COLO829 (cell line): ENCODE measurements around the gene TRMT1.

Source experiments
- DNase-seq: peaks from one replicate; pipeline ENCODE4 v3.0.0; 2012; ENCODE audit warnings: low spot score

The TRMT1 gene

GRCh38 chr19:13102416-13102665 is 14.2 kb downstream of the TRMT1 start:
- no peak for DNase-seq

DNA sequence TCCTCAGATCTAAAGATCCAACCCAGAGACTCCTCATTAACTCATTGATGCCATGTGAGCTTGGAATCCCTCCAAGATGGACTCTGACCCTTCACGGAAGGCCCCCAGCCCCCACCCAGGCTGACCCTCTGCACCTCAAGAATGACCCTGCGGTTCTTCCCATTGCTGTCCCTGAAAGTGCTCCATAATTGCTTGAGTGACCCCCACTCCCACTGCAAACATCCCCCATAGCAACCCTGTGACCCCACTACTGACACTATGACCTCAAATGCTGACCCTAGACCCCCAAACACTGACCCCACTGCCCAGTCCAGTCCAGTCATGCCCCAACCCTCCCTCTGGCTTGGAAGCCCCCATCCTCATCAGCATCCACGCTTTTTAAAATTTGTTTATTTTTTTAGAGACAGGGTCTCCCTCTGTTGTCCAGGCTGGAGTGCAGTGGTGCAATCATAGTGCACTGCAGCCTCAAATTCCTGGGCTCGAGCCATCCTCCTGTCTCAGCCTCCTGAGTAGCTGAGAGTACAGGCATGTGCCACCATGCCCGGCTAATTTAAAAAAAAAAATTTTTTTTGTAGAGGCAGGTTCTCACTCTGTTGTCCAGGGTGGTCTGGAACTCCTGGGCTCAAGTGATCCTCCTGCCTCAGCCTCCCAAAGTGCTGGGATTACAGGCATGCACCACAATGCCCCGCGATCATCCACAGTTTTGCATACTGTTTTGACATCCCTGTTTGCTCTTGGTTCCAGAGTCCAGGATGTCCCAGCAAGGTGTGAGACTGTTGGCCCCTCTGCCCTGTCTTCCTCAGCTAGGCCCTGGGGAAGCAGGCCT is 14.7 kb downstream of the TRMT1 start:
- no peak for DNase-seq

DNA sequence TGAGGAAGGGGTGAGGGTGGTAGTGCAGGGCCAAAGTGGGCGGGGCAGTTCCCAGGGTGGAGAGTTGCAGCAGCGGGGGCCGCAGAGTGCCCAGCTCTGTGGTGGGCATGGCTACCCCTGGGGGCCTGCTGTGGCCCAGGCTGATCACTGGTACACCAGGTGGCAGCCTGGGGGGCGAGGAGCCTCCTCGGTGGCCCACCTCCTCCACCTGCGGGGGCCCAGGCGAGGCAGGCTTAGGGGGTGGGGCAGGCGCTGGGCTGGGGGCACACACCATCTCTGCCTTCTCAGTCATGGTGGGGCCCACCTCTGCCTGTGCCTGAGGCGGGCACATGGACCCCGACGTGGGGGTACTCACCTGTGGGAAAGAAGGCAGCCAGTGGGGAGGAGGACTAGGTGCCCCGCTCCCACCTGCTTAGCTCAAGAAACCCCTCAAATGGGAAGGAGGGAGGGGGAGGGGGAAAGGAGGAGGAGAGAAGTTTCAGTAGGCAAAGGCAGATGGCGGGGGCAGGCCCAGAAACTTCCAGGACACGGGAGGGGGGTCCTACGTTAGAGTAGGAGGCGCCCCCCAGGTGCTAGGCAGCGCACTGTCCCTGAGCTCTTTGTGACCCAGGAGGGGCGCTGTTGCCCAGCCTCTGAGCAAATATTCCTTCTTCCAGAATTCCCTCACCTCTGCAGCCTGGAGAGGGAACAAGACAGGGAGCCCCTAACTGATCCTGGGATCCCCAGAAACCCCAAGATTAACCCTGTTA is 15.5 kb downstream of the TRMT1 start:
- DNase-seq, result no peak

GRCh38 chr19:13100031-13100588 is 16.4 kb downstream of the TRMT1 start:
- no peak for DNase-seq

DNA sequence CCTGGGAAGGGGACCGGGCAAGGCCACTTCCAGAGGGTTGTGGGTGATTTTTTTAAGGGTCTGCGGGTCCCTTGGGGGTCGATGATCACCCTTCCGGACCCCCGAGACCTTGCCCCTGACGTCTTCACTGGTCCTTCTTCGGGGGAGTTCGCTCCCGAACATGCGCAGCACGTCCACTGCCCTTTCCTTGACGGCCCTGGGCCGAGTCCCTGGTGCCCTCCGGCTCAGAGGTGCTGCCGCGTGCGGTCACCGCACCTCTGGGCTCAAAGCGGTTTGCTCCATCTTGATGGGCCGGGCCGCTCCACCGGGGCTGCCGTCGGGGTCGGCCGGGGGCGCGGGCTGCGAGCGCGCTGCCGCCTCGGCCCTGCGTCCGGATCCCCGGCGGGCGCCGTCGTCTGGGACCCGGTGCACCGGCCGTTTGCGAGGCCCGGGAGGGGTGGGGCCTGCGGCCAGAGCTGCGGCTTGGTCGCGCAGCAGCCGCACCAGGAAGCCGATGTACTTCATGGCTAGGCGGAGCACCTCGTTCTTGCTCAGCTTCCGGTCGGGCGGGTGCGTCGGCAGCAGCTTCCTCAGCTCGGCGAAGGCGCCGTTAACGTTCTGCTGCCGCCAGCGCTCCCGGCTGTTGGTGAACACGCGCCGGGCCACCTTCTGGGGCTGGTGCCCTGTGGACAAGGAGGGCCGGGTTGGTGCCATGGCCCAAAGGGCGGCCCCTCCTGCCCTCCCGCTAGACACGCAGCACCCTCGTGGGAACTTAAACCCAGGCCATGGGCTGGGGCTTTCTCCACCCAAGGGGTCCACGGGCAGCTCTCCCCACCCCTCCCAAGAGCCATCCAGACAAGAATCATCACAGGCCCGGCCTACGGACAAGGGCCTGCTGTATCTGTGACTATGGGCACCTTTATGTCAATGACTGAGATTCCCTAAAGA is 17.2 kb downstream of the TRMT1 start:
- no peak for DNase-seq

- DNase-seq, result no peak
Observed at GRCh38 chr19:13098277-13099072, 18.1 kb downstream of the TRMT1 start.

GRCh38 chr19:13097463-13098258 is 18.9 kb downstream of the TRMT1 start:
- no peak for DNase-seq

GRCh38 chr19:13097033-13097462 is 19.5 kb downstream of the TRMT1 start:
- DNase-seq, result no peak

DNA sequence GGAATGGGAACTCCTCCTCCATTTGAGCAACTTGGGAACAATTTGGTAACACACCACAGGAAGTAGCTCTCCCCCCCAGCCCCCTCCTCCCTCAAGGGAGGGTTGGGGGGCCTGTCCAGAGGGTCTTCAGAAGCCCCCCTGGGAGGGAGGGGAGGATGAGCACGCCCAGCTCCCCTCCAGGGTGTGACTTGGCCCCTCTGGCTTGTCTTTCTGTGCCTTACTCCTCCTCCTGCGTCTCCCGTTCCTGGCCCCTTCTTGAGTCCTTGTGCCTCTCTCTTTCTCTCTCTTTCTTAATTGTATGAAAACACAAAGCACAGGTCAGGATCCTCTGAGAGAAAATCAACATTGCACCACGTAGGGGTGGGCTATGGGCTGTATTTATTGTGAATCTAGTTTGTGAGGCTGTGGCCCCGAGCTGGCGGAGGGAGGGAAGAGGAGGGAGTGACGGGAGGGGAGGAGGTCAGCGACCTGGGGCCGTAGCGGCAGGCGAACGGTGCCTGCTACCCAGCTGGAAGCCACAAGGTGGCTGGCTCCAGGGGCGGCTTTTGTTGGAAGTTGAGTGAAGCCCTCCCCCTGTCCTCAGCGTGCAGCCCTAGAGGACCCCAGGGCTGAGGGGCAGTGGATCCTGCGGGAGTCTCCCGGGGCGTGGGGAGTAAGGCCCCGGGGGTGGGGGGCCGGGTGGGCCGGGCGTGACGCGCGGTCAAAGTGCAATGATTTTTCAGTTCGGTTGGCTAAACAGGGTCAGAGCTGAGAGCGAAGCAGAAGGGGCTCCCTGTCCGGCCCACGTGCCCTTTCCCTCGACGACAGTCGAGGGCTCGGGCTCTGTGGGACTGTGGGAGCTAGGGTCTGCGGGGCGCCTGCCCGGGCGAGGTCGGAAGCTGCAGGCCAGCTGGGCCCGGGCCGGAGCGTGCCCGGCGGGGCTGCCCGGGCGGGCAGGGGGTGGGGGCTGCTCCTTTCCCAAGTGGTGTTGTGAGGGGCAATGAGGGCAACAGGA is 20.3 kb downstream of the TRMT1 start:
- no peak for DNase-seq

GRCh38 chr19:13095393-13095784 is 21.2 kb downstream of the TRMT1 start:
- DNase-seq, result no peak

GRCh38 chr19:13094771-13095392 is 21.7 kb downstream of the TRMT1 start:
- no peak for DNase-seq

DNA sequence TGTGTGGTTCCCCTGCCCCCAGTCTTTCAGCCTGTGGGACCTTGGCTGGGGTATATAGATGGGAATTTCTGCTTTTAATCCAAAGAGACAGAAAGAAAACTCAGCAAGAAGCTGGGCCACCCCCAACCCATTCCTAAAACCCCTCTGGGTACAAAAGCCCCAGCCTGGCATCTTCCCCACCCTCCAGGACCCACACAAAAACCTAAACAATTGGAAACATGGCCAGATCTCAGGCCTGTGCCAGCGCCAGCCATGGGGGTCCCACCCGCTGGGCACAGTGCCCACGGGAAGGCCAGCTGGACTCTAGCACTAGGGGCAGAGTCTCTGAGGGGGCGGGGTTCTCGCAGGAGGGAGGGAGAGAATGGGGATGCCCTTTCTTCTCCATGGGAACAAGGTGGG is 22.4 kb downstream of the TRMT1 start:
- DNase-seq, result no peak

DNA sequence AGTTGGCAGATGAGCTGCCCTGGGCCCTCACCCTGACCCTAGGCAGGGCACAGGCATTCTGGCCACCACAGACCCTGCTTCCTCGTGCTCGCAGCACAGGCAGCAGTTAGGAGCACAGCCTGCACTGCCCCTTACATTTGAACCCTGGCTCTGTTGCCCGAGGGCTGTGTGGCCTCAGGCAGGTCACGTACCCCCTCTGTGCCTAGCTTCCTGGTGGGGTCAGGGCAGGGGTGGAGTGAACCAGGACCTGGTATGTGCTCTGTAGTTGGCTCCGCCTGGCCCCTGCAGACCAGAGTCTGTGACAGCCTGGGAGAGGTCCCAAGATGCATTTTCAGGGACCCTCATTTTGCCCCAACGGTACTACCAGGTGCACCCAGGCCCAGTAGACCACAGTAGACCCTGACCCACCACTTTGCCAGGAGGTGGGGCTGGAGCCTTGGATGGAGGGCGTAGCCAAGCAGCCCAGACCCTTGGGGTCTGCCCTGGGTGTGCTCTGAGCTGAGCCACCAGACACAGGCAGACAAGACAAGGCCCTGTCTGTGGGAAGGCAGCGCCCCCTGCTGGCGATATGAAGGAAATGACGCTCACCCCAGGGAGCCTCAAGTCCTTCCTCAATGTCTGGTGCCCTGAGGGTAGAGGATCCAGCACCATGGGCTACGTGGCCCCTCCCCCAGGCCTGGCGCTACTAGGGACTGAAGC is 23.0 kb downstream of the TRMT1 start:
- peak; percentile 81 for DNase-seq

DNA sequence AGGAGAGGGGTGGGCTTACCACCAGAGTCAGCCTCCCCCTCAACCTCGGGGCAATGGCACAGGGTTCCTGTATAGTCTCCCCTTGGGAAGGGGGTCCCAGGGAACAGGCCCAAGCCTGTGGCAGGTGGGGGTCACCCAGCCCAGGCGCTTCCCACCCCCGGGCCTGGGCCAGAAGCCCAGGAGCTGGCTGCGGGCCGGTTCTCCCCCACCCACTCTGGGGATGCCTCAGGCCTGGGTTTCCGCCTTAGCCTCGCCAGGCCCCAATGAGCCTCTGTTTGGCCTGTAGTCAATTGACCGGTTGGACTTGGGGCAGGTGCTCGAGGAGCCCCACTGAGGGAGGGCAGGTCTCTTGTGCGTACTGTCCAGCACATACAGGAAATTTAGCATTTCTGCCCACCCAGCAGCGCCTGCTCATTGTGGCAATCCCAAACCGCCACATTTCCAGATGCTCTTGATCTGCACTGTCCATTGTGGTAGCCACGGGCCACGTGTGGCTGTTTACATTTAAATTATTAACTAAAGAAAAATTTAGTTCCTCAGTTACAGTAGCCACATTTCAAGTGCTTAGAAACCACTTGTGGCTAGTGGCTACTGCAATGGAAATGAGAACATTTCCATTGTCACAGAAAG is 23.8 kb downstream of the TRMT1 start:
- DNase-seq, result no peak

DNA sequence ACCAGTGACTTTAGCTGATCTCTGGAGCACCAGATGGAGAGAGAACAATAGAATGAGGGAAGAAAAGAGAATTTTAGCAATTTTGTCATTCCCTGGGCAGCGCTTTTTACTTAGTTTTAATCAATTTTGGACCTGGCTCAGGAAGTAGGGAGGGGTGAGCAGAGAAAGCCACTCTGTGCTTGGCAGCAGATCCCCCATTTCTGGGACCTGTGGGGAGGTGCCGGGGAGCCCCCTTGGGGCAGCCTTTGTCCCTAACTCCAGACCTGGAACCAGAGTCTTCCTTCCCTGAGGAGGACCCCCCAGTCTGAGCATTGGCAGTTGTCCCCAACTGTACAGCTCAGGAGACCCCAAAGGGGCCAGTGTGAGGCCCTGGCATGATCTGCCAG is 24.4 kb downstream of the TRMT1 start:
- no peak for DNase-seq

DNA sequence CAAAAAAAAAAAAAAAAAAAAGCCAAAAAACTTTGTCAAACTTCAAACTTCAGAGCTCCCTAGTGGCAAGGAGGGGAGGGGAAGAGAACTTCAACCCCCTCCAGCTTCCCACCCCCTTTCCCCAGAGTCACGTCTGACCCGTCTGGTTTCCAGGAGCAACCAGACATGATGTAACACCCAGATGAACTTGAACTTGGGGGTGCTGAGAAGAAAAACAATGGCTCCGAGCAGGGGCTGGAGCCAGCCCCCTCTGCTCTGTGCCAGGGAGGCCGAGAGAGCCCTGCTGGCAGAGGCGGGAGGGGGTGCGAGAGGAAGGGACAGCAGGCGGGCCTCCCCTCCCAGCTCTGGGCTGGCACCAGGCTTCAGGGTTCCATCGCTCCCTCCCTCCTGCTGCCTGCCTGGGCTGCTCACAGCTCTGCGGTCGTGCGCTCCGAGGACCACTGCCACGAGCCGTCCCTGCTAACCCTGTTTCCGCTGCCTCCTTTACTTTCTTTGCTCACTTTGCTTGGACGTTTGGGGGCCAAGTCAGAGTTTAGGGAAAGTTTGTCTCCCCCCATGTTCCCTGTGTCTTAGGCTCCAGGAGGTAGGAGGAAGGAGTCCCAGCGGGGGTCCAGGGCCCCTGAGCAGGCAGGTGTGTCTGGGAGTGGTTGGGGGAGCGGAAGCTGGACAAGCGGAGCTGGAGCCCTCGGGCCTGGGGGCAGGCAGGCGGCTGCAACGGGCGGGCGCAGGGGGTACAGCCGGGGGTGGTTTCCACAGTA is 25.0 kb downstream of the TRMT1 start:
- no peak for DNase-seq
